HL-60/S4 treated with retinoic acid at 250 ng/mL for 4 days and 3 days (cell line): ENCODE data around the gene FLT4.
"Not testable (repeated sequence)": the region's sequence is repeated elsewhere in the genome, so short reads cannot be mapped to it uniquely, and the experiment has no call there.

Experiments
- in situ Hi-C: fragments of 300-500 bp; cut with MboI; formaldehyde crosslinking; loops from 2 replicates; pipeline ENCODE4 v1.7.0; 2022; ENCODE audit warnings: low sequenced_read_pairs

Gene FLT4

GRCh38 chr5:180670586-180671359 is 21.4 kb upstream of the FLT4 start:
- in situ Hi-C loops = no loop called here

- in situ Hi-C loops = no loop called here
Measured at GRCh38 chr5:180670157-180670556, 20.8 kb upstream of the FLT4 start.

GRCh38 chr5:180669661-180670060 is 20.3 kb upstream of the FLT4 start:
- in situ Hi-C loops = no loop called here

- in situ Hi-C loops = no loop called here
Measured at GRCh38 chr5:180668835-180669596, 19.6 kb upstream of the FLT4 start.

GRCh38 chr5:180666812-180667211 is 17.4 kb upstream of the FLT4 start:
- in situ Hi-C loops = no loop called here

GRCh38 chr5:180665682-180666404 is 16.4 kb upstream of the FLT4 start:
- in situ Hi-C loops = no loop called here

GRCh38 chr5:180658774-180659564 is 9.6 kb upstream of the FLT4 start:
- in situ Hi-C loops = no loop called here

GRCh38 chr5:180655243-180655642 is 5.8 kb upstream of the FLT4 start:
- in situ Hi-C loops = not testable (repeated sequence)

GRCh38 chr5:180652771-180653170 is 3.4 kb upstream of the FLT4 start:
- in situ Hi-C loops = no loop called here

- in situ Hi-C loops = no loop called here
Measured at GRCh38 chr5:180652346-180652745, 2.9 kb upstream of the FLT4 start.

- in situ Hi-C loops = no loop called here
Measured at GRCh38 chr5:180648658-180649296, 623 bp downstream of the FLT4 start.

GRCh38 chr5:180647941-180648500 is 1.4 kb downstream of the FLT4 start:
- in situ Hi-C loops = no loop called here

- in situ Hi-C loops = no loop called here
Measured at GRCh38 chr5:180647465-180647864, 1.9 kb downstream of the FLT4 start.

- in situ Hi-C loops = no loop called here
Measured at GRCh38 chr5:180646963-180647305, 2.5 kb downstream of the FLT4 start.

GRCh38 chr5:180646289-180646962 is 3.0 kb downstream of the FLT4 start:
- in situ Hi-C loops = no loop called here

GRCh38 chr5:180645274-180646204 is 3.9 kb downstream of the FLT4 start:
- in situ Hi-C loops = no loop called here

- in situ Hi-C loops = no loop called here
Measured at GRCh38 chr5:180644825-180645273, 4.6 kb downstream of the FLT4 start.

- in situ Hi-C loops = no loop called here
Measured at GRCh38 chr5:180644129-180644824, 5.1 kb downstream of the FLT4 start.
